KMS-11 (cell line): ENCODE results near the gene TMEM272.

ENCODE experiments used
- H2AFZ ChIP-seq: fragments of 200-600 bp; sonication (generic); 2 replicates; pipeline ENCODE4 v1.6.1; 2016; ENCODE audit warnings: antibody characterized with exemption, mixed run types, low read depth
- H3K27ac ChIP-seq: fragments of 200-600 bp; sonication (generic); 2 replicates; pipeline ENCODE4 v1.6.1; 2016; ENCODE audit warnings: mild to moderate bottlenecking, mixed run types
- H3K27me3 ChIP-seq: fragments of 200-600 bp; sonication (generic); 2 replicates; pipeline ENCODE4 v1.6.1; 2017; ENCODE audit warnings: mild to moderate bottlenecking, low read depth, mixed run types, moderate library complexity; ENCODE audit not compliant: insufficient read depth
- H3K36me3 ChIP-seq: fragments of 200-600 bp; sonication (generic); 2 replicates; pipeline ENCODE4 v1.6.1; 2017; ENCODE audit warnings: mild to moderate bottlenecking, mixed run types; ENCODE audit not compliant: insufficient read depth
- H3K4me1 ChIP-seq: fragments of 200-600 bp; sonication (generic); 2 replicates; pipeline ENCODE4 v1.6.1; 2016; ENCODE audit warnings: mild to moderate bottlenecking, low read depth, mixed run types; ENCODE audit not compliant: poor library complexity, severe bottlenecking
- H3K4me2 ChIP-seq: fragments of 200-600 bp; sonication (generic); 2 replicates; pipeline ENCODE4 v1.7.0; 2016; ENCODE audit warnings: mild to moderate bottlenecking, mixed run types
- H3K4me3 ChIP-seq: fragments of 200-600 bp; sonication (generic); IDR thresholded peaks from 2 replicates; pipeline ENCODE4 v1.6.1; 2017; ENCODE audit warnings: low read depth, low read length, mixed read lengths; ENCODE audit not compliant: insufficient read depth
- H3K79me2 ChIP-seq: fragments of 200-600 bp; sonication (generic); 2 replicates; pipeline ENCODE4 v1.6.1; 2016; ENCODE audit warnings: low read depth, mixed run types; ENCODE audit not compliant: insufficient read depth
- H3K9ac ChIP-seq: fragments of 200-600 bp; sonication (generic); 2 replicates; pipeline ENCODE4 v1.6.1; 2016; ENCODE audit warnings: mild to moderate bottlenecking, mixed run types
- H4K20me1 ChIP-seq: fragments of 200-600 bp; sonication (generic); 2 replicates; pipeline ENCODE4 v1.6.1; 2016; ENCODE audit warnings: mild to moderate bottlenecking, mixed run types; ENCODE audit not compliant: insufficient read depth
- TF ChIP-seq, protein P1 (sequence below): fragments of 200-600 bp; sonication (generic); conservative IDR thresholded peaks from 2 replicates; pipeline ENCODE4 v1.6.1; 2017; ENCODE audit warnings: low read depth, mild to moderate bottlenecking, antibody characterized with exemption, low read length, moderate library complexity, mixed read lengths

Gene TMEM272

GRCh38 chr13:51780099-51780498, 64.9 kb downstream of the TMEM272 start:
- Histone ChIP-seq H3K9ac (no peak overlapping the region), H3K4me1 (no peaks in the 10 kb centered on the region), H3K27ac (no peak overlapping the region), H3K36me3 (no peaks in the 10 kb centered on the region), H3K4me3 (no peak overlapping the region), H2AFZ (no peak overlapping the region), H4K20me1 (no peaks in the 10 kb centered on the region), H3K27me3 (no peaks in the 10 kb centered on the region), H3K79me2 (no peaks in the 10 kb centered on the region), H3K4me2 (no peak overlapping the region)
- TF ChIP-seq, protein P1, sequence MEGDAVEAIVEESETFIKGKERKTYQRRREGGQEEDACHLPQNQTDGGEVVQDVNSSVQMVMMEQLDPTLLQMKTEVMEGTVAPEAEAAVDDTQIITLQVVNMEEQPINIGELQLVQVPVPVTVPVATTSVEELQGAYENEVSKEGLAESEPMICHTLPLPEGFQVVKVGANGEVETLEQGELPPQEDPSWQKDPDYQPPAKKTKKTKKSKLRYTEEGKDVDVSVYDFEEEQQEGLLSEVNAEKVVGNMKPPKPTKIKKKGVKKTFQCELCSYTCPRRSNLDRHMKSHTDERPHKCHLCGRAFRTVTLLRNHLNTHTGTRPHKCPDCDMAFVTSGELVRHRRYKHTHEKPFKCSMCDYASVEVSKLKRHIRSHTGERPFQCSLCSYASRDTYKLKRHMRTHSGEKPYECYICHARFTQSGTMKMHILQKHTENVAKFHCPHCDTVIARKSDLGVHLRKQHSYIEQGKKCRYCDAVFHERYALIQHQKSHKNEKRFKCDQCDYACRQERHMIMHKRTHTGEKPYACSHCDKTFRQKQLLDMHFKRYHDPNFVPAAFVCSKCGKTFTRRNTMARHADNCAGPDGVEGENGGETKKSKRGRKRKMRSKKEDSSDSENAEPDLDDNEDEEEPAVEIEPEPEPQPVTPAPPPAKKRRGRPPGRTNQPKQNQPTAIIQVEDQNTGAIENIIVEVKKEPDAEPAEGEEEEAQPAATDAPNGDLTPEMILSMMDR: no peak

DNA sequence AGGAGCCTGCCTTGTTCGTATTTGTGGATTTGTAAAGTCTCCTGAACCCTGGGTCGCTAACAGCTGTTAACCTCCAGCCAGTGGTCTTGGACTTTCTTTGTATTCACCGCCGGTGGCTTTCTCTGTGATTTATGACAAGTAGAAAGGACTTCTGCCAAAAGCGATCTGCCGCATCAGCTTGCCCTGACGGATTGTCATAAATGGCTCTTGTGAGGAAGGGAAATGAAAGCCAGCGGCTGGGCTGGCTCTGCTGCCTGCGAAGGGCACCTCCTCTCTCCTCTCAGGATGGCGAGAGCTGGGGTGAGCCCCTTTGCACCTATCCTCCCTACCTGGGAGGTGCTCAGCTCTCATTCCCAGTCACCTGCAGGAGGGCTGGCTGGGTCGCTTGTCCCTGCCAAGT, 66.6 kb downstream of the TMEM272 start:
- H3K9ac ChIP-seq: no peak overlapping the region
- H3K4me2 ChIP-seq: no peak overlapping the region
- no peaks in the 10 kb centered on the region for H3K79me2 ChIP-seq
- TF ChIP-seq, protein P1: no peak
- no peak overlapping the region for H2AFZ ChIP-seq
- H3K27me3 ChIP-seq: no peaks in the 10 kb centered on the region
- no peaks in the 10 kb centered on the region for H3K36me3 ChIP-seq
- H3K4me1 ChIP-seq: no peaks in the 10 kb centered on the region
- H4K20me1 ChIP-seq: no peaks in the 10 kb centered on the region
- H3K27ac ChIP-seq: no peak overlapping the region
- no peak overlapping the region for H3K4me3 ChIP-seq

DNA sequence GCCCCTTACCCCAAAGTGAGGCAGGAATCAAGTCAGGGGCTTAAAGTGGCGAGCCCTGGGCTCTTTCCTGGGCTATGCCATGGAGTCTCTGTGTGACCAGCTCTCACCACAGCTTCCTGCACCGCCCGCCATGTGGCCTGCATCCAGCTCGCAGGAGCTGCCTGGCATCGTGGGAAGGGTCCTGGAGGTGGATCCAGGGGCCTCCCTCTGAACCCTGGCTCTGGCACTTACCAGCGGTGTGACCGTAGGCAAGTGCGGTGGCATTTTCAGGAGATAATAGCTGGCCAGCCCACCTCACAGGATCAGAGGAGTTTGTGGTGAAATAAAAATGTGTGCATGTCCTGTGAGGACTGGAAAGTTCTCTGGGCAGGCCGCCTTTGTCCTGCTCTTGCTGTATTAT, 67.1 kb downstream of the TMEM272 start:
- H3K4me3 ChIP-seq: no peak overlapping the region
- no peak overlapping the region for H3K4me2 ChIP-seq
- no peaks in the 10 kb centered on the region for H3K27me3 ChIP-seq
- H3K36me3 ChIP-seq: no peaks in the 10 kb centered on the region
- no peak overlapping the region for H2AFZ ChIP-seq
- H3K9ac ChIP-seq: no peak overlapping the region
- TF ChIP-seq, protein P1: no peak
- no peaks in the 10 kb centered on the region for H3K79me2 ChIP-seq
- H3K27ac ChIP-seq: no peak overlapping the region
- no peaks in the 10 kb centered on the region for H4K20me1 ChIP-seq
- no peaks in the 10 kb centered on the region for H3K4me1 ChIP-seq

- no peaks in the 10 kb centered on the region for H3K79me2 ChIP-seq
- H3K4me1 ChIP-seq: no peaks in the 10 kb centered on the region
- H3K36me3 ChIP-seq: no peaks in the 10 kb centered on the region
- TF ChIP-seq, protein P1: no peak
- H3K4me2 ChIP-seq: no peak overlapping the region
- H3K9ac ChIP-seq: no peak overlapping the region
- H3K4me3 ChIP-seq: no peak overlapping the region
- H3K27ac ChIP-seq: no peak overlapping the region
- no peaks in the 10 kb centered on the region for H4K20me1 ChIP-seq
- H2AFZ ChIP-seq: no peak overlapping the region
- no peaks in the 10 kb centered on the region for H3K27me3 ChIP-seq
Measured at GRCh38 chr13:51776179-51776578, 68.8 kb downstream of the TMEM272 start.
